Lung (tissue), 12 donors: ENCODE results near the gene RELT. TPM values are rescaled to one million over a fixed set of nuclear protein-coding genes. Genes with fewer than 3 reads are reported as not detected.

Experiments
- ATAC-seq: fragments of 200-7000 bp; cut with Tn5 transposase; one replicate; pipeline ENCODE4 v1.9.1; 2020; ENCODE audit warnings: moderate number of reproducible peaks; ENCODE audit not compliant: insufficient read depth, low FRiP score
- DNase-seq, 3 donors: peaks; one replicate each; pipeline ENCODE4 v3.0.0-alpha.2; 2013 to 2017
- H3K27ac ChIP-seq, 2 donors: one replicate each; pipeline ENCODE4 v1.5.1; 2013; ENCODE audit warnings: mild to moderate bottlenecking in 2 of 2, moderate library complexity in 2 of 2, control low read depth in 1 of 2, inconsistent platforms in 1 of 2, low read depth in 1 of 2, low read length in 1 of 2
- H3K27me3 ChIP-seq, 3 donors: one replicate each; pipeline ENCODE4 v1.5.1; 2013; ENCODE audit warnings: low read length in 2 of 3; ENCODE audit not compliant: control insufficient read depth in 3 of 3, insufficient read depth in 3 of 3
- H3K36me3 ChIP-seq, 4 donors: one replicate each; pipeline ENCODE4 v1.5.1; 2013; ENCODE audit warnings: low read length in 4 of 4, mild to moderate bottlenecking in 1 of 4, moderate library complexity in 1 of 4; ENCODE audit not compliant: control insufficient read depth in 4 of 4, insufficient read depth in 4 of 4
- H3K4me1 ChIP-seq, 5 donors: one replicate each; pipeline ENCODE4 v1.5.1; 2013; ENCODE audit warnings: low read length in 5 of 5, mild to moderate bottlenecking in 2 of 5, moderate library complexity in 1 of 5; ENCODE audit not compliant: control insufficient read depth in 5 of 5, insufficient read depth in 5 of 5
- H3K4me3 ChIP-seq: one replicate; pipeline ENCODE4 v1.5.1; 2013; ENCODE audit warnings: mild to moderate bottlenecking, control low read depth, moderate library complexity
- H3K9ac ChIP-seq, 2 donors: one replicate each; pipeline ENCODE4 v1.5.1; 2013; ENCODE audit warnings: low read length in 2 of 2, control low read depth in 1 of 2; ENCODE audit not compliant: insufficient read depth in 1 of 2
- H3K9me3 ChIP-seq, 4 donors: one replicate each; pipeline ENCODE4 v1.5.1; 2013; ENCODE audit warnings: low read length in 3 of 4, mild to moderate bottlenecking in 1 of 4, moderate library complexity in 1 of 4; ENCODE audit not compliant: control insufficient read depth in 4 of 4, insufficient read depth in 3 of 4
- CTCF ChIP-seq: IDR thresholded peaks from 2 replicates; pipeline ENCODE4 v1.5.1; 2012; ENCODE audit warnings: mild to moderate bottlenecking; ENCODE audit errors: control extremely low read depth, extremely low read depth
- WGBS, 2 donors: extraction: QIAGEN DNeasy Blood & Tissue Kit; methylation state at CpG; one replicate each; pipeline ENCODE4 v1.1.7; 2013; 5-methylcytosine and 5-hydroxymethylcytosine counted together
- polyA plus RNA-seq, 2 donors: library from polyadenylated mRNA; stranded (reverse); fragments of 200-250 nt; gene quantifications; one replicate each; pipeline ENCODE4 v1.2.1, GENCODE V29; 2013
- total RNA-seq, 2 donors: library from RNA; depleted of rRNA in 1 of 2; stranded (reverse); fragments of >200 nt in 1 of 2; gene quantifications; one replicate each; pipeline ENCODE4 v1.2.1, GENCODE V29; 2014 to 2021
- donor health status: control.
- donor health status: control.
- donor health status: Bipolar disorder and iron deficiency.
- donor health status: healthy.
- donor health status: DM: yes; HTN: yes; CAD: no.

The RELT gene
- total and polyA plus RNA-seq, 4 donors, result 6.0 to 25.4 (median 16.1) TPM

DNA sequence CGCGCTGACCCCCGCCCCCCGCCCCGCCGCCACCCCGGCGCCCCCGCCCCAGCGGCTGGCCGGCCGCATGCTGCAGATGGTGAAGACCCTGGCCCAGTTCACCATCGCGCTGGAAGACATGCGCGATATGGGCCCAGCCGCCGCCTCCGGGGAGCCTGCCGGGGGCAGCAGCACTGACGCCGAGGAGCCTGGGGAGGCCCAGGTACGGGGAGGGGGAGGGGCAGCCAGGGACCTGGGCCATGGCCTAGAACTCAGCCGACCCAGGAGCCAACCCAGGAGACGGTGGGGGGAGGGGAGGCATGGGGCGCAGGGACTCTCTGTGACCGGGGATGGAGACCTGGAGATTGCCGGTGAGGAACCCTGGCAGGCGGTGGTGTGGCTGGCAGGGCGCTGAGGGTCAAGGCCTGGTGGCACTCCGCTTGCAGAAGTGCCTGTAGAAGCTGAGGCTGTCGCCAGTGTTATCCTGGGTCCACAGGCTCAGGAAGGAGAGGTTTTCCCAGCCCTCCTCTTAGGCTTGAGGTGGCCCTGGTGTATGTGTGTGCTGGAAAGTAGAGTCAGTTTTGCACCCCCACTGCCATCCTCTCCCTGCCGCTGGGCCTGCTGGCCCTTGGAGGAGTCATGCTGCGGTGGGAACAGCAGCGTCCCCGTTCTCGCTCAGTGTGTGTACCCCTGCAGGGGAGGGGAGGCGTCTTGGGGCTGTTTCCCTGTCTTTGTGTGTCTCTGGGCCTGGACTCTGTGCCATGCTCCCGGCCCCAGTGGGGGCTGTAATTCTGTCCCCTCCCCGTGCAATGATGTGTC lies 32.9 kb upstream of the RELT start:
- Histone ChIP-seq H3K9me3 (no peaks in the 10 kb centered on the region), H3K4me3 (no peak overlapping the region), H3K9ac (no peak overlapping the region), H3K27me3 (no peaks in the 10 kb centered on the region), H3K27ac (no peak overlapping the region), H3K36me3 (peaks cover 0 to 5% (median 4%) of the 10 kb centered on the region in 4 donors), H3K4me1 (peaks cover 0 to 16% (median 6%) of the 10 kb centered on the region in 5 donors)
- ATAC-seq (no peak), DNase-seq (no peak)
- no peak for TF ChIP-seq CTCF
- WGBS, 2 donors, result 63 to 78% methylated on average over 39 to 40 of the region's 40 CpGs

- DNase-seq, result no peak
- no peak for ATAC-seq
- Histone ChIP-seq H3K9me3 (no peaks in the 10 kb centered on the region), H3K36me3 (peaks cover 0 to 6% (median 6%) of the 10 kb centered on the region in 4 donors), H3K9ac (no peak overlapping the region), H3K27ac (no peak overlapping the region), H3K27me3 (no peaks in the 10 kb centered on the region), H3K4me1 (peaks cover 0 to 16% (median 6%) of the 10 kb centered on the region in 5 donors), H3K4me3 (no peak overlapping the region)
- whole genome bisulfite sequencing, 2 donors, result 65 to 75% methylated on average over 20 of the region's 20 CpGs
- TF ChIP-seq CTCF, result no peak
Measured at GRCh38 chr11:73344191-73344607, 32.0 kb upstream of the RELT start.

GRCh38 chr11:73345481-73346160 lies 30.6 kb upstream of the RELT start:
- ATAC-seq (no peak), DNase-seq (no peak)
- Histone ChIP-seq H3K4me1 (peaks cover 0 to 17% (median 6%) of the 10 kb centered on the region in 5 donors), H3K9me3 (no peaks in the 10 kb centered on the region), H3K27me3 (no peaks in the 10 kb centered on the region), H3K4me3 (no peak overlapping the region), H3K9ac (no peak overlapping the region), H3K27ac (no peak overlapping the region), H3K36me3 (peaks cover 0 to 6% (median 6%) of the 10 kb centered on the region in 4 donors)
- TF ChIP-seq CTCF, result no peak
- 89 to 90% methylated on average over 5 of the region's 5 CpGs for WGBS, 2 donors
